ENCODE data around the gene TAF1C.

Gene TAF1C

DNA sequence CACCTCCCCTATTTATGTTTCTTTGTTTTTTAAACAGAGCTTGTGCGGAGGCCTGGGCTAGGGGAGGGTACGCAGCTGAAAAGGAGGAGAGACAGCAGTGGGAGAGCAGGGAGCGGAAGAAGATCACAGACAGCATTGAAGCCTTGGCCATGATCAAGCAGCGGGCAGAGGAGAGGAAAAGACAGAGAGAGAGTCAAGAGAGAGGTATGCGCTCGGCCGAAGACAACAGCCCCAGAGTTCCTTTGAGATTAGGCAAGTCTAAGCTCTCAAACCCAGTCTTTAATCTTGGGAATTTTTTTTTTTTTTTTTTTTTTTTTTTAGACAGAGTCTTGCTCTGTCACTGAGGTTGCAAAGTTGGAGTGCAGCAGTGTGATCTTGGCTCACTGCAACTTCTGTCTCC is 21.1 kb downstream of the TAF1C start:
- Histone ChIP-seq H3K27ac (ENCODE audit: extremely low read depth, low read depth, low read length) (no peak overlapping the region), H3K36me3 (ENCODE audit: control insufficient read depth in 2 of 2, insufficient read depth in 1 of 2, low read length in 2 of 2) (no peaks in the 10 kb centered on the region), H3K4me3 (ENCODE audit: low read depth, low read length) (no peak overlapping the region), H3K4me1 (ENCODE audit: control insufficient read depth, insufficient read depth, low read length) (no peaks in the 10 kb centered on the region), H3K9me3 (ENCODE audit: control insufficient read depth, insufficient read depth, low read depth, low read length) (no peaks in the 10 kb centered on the region)
- CTCF ChIA-PET = interaction anchor here (0.6 to 2.6 kb wide), 6 partner anchors 10 to 111 kb away, joined by 3 to 8 read pairs (median 4); partner anchors contain the start of gene TAF1C
- POLR2A ChIA-PET = no interaction called here
- TF ChIP-seq ZNF544 (tag by site-specific recombination; IDR thresholded peaks at IDR 0.05) (no peak), GLI2 (tag by site-specific recombination; IDR thresholded peaks at IDR 0.05; ENCODE audit: borderline replicate concordance, low read depth) (no peak), ZSCAN30 (tag by site-specific recombination; IDR thresholded peaks at IDR 0.05) (no peak), ZNF843 (tag by site-specific recombination; IDR thresholded peaks at IDR 0.05) (no peak), SETDB1 (IDR thresholded peaks at IDR 0.05; ENCODE audit: insufficient read length, low read length) (no peak), ZNF785 (tag by site-specific recombination; IDR thresholded peaks at IDR 0.05) (no peak), KLF1 (tag by site-specific recombination; IDR thresholded peaks at IDR 0.05) (no peak), ZNF473 (tag by site-specific recombination; IDR thresholded peaks at IDR 0.05) (no peak), ZNF48 (tag by site-specific recombination; IDR thresholded peaks at IDR 0.05) (no peak), ZNF792 (tag by site-specific recombination; IDR thresholded peaks at IDR 0.05) (no peak), HOXD13 (CRISPR knock-in tag; IDR thresholded peaks at IDR 0.05; ENCODE audit: borderline replicate concordance) (no peak), ZNF560 (tag by site-specific recombination; IDR thresholded peaks at IDR 0.05; ENCODE audit: borderline replicate concordance) (no peak), ZNF211 (tag by site-specific recombination; IDR thresholded peaks at IDR 0.05; ENCODE audit: low read depth) (no peak), ZNF335 (tag by site-specific recombination; conservative IDR thresholded peaks at IDR 0.05) (no peak), ZNF169 (tag by site-specific recombination; IDR thresholded peaks at IDR 0.05) (no peak), ZNF248 (tag by site-specific recombination; IDR thresholded peaks at IDR 0.05) (no peak)
- TF ChIP-seq, protein P1, sequence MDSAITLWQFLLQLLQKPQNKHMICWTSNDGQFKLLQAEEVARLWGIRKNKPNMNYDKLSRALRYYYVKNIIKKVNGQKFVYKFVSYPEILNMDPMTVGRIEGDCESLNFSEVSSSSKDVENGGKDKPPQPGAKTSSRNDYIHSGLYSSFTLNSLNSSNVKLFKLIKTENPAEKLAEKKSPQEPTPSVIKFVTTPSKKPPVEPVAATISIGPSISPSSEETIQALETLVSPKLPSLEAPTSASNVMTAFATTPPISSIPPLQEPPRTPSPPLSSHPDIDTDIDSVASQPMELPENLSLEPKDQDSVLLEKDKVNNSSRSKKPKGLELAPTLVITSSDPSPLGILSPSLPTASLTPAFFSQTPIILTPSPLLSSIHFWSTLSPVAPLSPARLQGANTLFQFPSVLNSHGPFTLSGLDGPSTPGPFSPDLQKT (IDR thresholded peaks at IDR 0.05; ENCODE audit: borderline replicate concordance, low read depth, low read length) = no peak
- TF ChIP-seq, protein P2, sequence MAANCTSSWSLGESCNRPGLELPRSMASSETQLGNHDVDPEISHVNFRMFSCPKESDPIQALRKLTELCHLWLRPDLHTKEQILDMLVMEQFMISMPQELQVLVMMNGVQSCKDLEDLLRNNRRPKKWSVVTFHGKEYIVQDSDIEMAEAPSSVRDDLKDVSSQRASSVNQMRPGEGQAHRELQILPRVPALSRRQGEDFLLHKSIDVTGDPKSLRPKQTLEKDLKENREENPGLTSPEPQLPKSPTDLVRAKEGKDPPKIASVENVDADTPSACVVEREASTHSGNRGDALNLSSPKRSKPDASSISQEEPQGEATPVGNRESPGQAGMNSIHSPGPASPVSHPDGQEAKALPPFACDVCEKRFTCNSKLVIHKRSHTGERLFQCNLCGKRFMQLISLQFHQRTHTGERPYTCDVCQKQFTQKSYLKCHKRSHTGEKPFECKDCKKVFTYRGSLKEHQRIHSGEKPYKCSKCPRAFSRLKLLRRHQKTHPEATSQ (tag by site-specific recombination; IDR thresholded peaks at IDR 0.05) = no peak
- TF ChIP-seq, protein P3, sequence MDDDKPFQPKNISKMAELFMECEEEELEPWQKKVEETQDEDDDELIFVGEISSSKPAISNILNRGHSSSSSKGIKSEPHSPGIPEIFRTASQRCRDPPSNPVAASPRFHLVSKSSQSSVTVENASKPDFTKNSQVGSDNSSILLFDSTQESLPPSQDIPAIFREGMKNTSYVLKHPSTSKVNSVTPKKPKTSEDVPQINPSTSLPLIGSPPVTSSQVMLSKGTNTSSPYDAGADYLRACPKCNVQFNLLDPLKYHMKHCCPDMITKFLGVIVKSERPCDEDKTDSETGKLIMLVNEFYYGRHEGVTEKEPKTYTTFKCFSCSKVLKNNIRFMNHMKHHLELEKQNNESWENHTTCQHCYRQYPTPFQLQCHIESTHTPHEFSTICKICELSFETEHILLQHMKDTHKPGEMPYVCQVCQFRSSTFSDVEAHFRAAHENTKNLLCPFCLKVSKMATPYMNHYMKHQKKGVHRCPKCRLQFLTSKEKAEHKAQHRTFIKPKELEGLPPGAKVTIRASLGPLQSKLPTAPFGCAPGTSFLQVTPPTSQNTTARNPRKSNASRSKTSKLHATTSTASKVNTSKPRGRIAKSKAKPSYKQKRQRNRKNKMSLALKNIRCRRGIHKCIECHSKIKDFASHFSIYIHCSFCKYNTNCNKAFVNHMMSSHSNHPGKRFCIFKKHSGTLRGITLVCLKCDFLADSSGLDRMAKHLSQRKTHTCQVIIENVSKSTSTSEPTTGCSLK (tag by site-specific recombination; IDR thresholded peaks at IDR 0.05) = no peak

DNA sequence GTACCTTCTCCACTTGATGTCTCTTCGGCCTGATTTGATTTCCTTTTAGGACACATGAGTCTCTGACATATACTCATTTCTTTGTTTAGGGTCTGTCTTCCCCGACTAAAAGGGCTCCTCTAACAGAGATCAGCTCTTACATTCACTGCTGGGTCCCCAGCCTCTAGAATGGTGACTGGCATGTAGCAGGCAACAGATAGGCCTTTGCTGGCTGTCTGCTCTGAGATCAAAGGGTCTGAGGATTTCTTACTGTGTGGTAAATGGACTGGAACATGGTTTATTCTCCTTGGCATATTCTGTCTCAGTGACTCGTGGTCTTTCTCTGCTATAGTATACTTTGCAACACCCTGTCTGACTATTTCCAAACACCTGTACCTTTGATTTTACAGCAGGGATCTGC is 25.1 kb downstream of the TAF1C start:
- CTCF ChIA-PET = interaction anchor here (0.7 to 0.8 kb wide), 2 partner anchors 77 to 577 kb away, joined by 3 read pairs; no protein-coding TSS in a partner anchor
- POLR2A ChIA-PET = no interaction called here
- no peaks in the 10 kb centered on the region for H3K36me3 ChIP-seq (ENCODE audit: control insufficient read depth in 2 of 2, insufficient read depth in 1 of 2, low read length in 2 of 2)
- TF ChIP-seq TCF7L2 (IDR thresholded peaks at IDR 0.05; ENCODE audit: borderline replicate concordance, low read depth, low read length) (no peak), SCRT2 (tag by site-specific recombination; IDR thresholded peaks at IDR 0.05) (peak; percentile 45; the same call in 1 of the 2 replicates), ZIC2 (tag by site-specific recombination; IDR thresholded peaks at IDR 0.05) (0 out of 2 replicates have a peak, but pooled peaks have one; percentile 14)
- no peak overlapping the region for H3K4me3 ChIP-seq (ENCODE audit: low read depth, low read length)
- no peaks in the 10 kb centered on the region for H3K9me3 ChIP-seq (ENCODE audit: control insufficient read depth, insufficient read depth, low read depth, low read length)
- H3K4me1 ChIP-seq (ENCODE audit: control insufficient read depth, insufficient read depth, low read length) = 0 out of 2 replicates have a peak, but pooled peaks cover 2% of the 10 kb centered on the region
- H3K27ac ChIP-seq (ENCODE audit: extremely low read depth, low read depth, low read length) = no peak overlapping the region
